Activated CD8-positive, alpha-beta memory T cell treated with anti-CD3 and anti-CD28 coated beads for 4 hours (primary cell): ENCODE data around the gene PRICKLE3.
"Not testable (repeated sequence)": the region's sequence is repeated elsewhere in the genome, so short reads cannot be mapped to it uniquely, and the experiment has no call there.

Experiments
- DNase-seq, 2 donors: peaks; one replicate each; pipeline ENCODE4 v3.0.0-alpha.2; 2020; ENCODE audit warnings: low read depth in 2 of 2

PRICKLE3 gene

DNA sequence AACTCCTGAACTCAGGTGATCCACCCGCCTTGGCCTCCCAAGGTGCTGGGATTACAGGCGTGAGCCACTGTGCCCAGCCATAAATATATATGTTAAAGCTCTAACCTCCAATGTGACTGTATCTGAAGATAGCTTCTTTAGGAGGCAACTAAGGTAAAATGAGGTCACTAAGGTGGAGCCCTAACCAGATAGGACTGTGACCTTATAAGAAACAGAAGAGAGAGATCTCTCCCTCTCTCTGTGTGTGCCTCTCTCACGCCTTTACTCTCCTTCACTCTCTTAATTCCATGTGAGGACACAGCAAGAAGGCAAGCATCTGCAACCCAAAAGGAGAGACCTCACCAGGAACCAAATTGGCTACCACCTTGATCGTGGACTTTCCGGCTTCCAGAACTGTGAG is 24.5 kb downstream of the PRICKLE3 start:
- no peak for DNase-seq

DNA sequence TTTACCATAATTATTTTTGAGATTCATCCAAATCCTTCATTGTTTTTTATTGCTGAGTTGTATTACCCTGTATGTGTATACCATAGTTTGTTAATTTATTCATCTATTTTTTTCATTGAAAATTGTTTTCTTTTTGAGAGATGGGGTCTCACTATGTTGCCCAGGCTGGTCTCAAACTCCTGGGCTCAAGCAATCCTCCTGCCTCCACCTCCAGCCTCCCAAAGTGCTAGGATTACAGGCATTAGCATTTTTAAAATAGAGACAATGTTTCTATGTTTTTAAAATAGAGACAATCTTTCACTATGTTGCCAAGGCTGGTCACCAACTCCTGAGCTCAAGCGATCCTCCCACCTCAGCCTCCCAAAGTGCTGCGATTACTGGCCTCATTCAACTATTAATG is 25.3 kb downstream of the PRICKLE3 start:
- no peak for DNase-seq

DNA sequence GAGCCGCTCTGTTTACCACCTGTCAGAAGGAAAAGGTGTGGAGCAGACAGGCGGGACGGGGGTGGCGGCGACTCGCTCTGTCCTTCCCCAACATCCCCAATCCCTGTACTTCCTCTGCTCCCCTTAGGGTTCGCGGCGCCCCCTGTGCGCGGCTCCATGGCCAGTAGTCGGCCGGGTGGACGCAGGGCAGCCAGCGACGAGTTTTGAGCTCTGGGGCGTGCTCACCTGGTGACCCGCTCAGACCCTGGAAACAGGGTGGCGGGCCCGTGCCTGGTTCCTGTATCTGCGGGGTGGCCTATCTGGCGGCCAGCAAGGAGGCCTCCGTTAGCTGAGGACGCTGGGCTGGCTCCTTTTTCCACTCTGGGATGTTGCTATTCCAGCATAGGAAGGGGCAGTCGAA is 29.0 kb downstream of the PRICKLE3 start:
- no peak for DNase-seq

DNA sequence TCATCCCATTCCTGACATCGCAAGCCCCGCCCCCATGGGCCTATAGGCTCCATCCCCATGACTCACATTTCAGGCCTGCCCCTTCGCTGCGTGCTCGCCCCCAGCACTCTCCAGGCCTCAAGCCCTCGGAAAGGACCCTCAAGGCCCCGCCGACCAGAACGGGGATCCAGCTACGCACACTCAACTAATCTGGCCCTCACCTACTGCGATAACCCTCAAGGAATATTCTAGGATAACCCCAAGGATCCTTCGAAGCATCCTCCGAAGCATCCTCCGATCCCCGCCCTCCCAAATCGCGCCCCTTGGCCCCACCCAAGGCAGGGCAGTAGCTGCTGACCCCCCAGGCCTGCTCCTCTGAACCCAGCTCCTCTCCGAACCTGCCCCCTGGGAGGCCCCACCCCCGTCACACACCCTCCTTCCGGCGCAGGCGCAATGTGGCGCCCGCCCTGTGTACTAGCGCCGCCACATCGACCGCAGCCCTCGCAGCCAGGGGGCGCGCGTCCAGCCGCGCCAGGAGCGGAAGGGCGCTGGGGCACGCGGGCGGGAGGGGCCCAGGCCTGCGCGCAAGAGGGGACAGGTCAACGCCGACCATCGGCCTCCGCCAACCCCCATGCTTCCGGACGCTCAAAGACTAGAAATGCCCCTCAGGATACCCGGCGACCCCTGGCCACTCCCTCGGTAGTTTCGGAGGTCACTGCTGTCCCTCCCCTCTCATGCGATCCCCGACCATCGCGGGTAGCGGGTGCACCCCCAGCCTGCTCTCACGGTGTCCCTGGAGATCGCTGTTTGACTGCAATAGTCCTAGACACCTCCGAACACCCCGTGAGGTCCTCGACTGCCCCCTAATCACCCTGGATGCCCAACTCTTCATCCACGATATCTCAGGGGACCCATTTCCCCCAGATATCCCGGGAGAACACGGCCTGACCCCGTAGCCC is 30.0 kb downstream of the PRICKLE3 start:
- DNase-seq = peak; percentile 63 to 69

DNA sequence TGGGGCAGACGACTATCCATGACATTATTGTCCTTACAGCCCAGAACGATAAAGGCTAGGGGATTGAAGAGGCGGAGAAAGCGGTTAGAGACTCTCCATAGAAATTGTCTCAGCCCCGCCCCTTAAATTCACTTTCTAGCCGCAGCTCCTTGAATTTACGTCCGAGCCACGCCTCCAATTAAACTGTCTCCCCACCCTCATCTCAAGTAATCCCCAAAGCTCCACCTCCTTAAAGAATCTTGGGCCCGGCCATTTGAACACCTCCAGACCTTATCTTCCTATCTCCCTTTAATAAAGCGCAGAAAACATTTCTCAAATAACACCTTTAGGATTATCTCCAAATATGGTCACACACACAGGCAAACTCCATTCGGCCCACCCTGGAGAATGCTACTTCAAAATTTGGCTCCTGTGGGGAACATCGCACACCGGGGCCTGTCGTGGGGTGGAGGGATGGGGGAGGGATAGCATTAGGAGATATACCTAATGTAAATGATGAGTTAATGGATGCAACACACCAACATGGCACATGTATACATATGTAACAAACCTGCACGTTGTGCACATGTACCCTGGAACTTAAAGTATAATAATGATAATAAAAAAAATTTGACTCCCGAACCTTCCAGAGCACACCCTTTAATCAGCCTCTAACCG is 30.8 kb downstream of the PRICKLE3 start:
- no peak for DNase-seq

DNA sequence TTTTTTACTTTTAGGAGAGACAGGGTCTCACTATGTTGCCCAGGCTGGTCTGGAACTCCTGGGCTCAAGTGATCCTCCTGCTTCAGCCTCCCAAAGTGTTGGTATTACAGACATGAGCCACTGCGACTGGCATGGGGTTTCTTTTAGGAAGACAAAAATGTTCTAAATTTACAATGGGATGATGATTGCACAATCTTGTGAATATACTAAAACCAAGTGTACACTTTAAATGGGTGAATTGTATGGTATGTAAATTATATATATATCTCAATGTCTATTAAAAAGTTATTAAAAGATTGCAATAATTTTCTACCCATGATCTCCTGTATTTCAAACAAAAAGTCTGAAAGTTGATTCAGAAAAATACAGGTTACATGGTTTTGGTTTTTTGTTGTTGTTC is 32.7 kb downstream of the PRICKLE3 start:
- DNase-seq = no peak

DNA sequence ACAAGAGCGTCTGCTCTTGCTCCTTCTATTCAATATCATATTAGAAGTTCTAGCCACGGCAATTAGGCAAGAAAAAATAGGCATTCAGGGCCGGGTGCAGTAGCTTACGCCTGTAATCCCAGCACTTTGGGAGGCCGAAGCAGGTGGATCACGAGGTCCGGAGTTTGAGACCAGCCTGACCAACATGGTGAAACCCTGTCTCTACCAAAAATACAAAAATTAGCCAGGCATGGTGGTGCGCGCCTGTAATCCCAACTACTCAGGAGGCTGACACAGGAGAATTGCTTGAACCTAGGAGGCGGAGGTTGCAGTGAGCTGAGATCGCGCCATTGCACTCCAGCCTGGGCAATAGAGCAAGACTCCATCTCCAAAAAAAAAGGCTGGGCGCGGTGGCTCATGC is 36.9 kb downstream of the PRICKLE3 start:
- DNase-seq = not testable (repeated sequence)

DNA sequence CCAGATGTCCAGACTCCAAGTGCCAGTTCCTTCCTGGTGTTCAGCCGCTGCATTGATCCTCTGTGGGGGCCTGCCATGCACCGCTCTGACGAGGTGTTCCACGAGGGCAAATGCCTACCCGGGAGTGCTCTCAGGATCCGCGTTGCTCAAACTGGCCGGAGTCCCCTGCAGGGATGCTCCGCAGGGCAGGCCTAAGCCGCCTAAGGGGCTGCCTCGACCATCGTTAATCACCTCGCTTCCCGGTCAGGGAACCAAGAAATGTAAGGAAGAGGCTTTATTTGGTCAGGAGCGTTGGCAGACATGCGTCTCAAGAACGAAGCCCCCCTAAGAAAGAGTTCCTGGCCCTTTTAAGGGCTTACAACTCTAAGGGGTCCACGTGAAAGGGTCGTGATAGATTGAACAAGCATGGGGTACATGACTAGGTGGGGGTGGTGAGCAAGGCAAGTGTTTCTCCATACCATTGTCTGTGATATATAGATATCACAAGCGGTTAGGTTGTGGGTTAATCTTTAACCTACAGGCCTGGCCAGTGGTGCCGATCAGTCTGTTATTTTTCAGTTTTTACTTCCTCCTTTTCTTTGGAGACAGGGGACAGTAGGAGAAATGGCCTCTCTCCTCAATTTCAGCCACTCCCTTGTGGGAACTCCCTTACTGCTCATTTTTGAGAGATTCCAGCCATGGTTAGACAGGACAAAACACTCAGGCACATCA is 37.6 kb downstream of the PRICKLE3 start:
- not testable (repeated sequence) for DNase-seq

DNA sequence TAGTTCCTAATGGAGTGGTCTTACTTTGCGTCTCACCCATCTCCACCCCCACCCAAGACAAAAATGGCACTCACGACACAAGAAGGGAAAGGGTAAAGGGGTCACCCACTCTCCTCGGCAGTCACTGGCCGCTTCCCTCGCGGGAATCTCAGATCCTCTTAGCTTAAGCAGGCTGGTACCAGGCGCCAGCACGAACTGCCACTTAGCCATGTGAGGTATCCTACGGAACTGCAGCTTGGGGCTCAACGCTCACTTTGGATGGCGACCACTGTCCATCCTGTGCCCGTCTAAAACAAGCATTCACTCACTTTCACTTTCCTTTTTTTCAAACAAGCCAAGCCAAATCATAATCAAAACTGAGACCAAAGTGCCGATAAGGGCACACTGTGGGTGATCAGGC is 38.2 kb downstream of the PRICKLE3 start:
- DNase-seq = no peak

DNA sequence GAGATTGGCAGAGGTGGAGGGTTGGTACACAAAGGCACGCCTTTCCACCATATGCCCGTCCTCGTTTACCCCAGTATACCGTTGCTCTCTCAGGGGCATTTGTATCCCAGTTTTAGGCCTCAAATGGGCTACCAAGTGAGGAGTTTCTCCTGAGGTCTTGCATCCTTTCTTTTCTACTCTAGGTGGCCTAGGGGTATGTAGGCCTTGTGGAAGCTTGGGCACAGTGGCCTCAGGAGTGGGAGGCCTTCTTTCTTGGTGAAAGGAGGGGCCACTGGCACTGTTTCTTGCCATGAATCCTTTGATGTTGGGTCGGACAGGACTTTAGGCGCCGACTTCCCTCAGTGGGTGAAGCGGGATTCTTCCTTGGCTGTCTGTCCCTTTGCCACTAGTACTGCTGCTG is 38.9 kb downstream of the PRICKLE3 start:
- DNase-seq = no peak

DNA sequence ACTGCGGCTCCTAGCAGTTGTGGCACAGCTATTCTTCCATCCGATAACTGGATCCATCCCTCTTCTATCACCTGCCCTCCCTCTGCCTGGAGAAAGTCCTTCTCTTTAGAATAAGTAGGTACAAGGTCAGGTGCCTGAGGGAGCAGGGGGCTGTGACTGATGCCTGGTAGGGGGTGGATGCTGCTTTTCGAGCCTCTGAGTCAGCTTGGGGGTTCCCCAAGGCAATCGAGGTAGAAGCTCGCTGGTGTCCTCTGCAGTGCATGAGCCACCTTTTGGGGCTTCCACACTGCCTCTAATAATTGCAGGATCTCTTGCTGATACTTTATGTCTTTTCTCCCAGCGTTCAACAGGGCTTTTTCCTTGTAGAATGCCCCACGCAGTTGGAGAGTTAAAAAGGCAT is 43.0 kb downstream of the PRICKLE3 start:
- DNase-seq = not testable (repeated sequence)

DNA sequence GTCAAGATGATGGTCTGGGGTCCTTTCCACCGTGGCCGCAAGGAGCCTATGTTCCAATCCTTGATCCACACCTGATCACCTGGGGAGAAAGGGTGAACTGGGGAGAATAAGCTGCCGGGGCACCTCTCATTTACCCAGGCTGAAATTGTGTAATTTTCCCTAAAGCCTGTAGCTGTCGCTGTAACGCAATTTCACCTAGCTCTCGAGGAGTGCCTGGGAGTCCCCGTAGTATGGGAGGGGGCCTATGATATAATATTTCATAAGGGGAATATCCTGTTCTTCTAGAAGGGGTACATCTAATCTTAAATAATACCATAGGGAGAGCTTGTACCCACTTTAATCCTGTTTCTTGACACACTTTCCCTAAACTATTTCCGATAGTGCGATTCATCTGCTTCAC is 43.9 kb downstream of the PRICKLE3 start:
- not testable (repeated sequence) for DNase-seq

DNA sequence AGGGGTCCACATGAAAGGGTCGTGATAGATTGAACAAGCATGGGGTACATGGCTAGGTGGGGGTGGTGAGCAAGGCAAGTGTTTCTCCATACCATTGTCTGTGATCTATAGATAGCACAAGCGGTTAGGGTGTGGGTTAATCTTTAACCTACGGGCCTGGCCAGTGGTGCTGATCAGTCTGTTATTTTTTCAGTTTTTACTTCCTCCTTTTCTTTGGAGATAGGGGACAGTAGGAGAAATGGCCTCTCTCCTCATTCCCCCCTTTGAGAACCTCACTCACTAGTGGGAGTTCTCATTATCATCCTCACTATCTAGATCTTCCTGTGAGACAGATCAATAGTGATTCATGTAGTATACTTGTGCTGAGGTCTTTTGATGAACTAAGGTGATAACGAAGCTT is 46.5 kb downstream of the PRICKLE3 start:
- no peak for DNase-seq

DNA sequence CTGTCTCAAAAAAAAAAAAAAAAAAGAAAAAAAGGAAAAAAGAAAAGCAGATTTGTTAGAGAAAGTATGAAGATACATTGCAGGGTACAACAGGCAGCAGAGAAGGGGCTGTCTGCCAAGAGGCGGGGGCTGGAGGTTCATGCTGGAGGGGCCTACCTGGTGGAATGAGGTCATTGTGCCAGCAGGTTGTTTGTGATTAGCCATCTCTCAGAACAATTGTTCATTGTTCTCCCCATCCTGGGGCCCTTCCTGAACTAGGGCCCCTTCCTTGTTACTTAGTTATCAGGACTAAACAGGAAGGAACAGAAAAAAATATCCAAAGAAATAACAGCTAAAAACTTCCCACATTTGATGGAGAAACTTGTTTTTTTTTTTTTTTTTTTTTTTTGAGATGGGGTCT is 48.7 kb downstream of the PRICKLE3 start:
- DNase-seq = no peak

DNA sequence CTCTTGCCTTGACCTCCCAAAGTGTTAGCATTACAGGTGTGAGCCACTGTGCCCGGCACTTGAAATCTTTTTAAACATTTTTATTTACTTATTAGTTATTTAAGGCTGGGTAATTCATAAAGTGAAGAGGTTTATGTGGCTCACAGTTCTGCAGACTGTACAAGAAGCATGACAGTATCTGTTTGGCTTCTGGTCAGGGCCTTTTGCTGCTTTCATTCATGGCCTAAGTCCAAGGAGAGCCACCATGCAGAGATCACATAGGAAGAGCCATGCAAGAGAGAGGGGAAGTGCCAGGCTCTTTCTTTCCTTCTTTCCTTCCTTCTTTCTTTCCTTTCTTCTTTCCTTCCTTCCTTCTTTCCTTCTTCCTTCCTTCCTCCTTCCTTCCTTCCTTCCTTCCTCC is 52.4 kb downstream of the PRICKLE3 start:
- no peak for DNase-seq

DNA sequence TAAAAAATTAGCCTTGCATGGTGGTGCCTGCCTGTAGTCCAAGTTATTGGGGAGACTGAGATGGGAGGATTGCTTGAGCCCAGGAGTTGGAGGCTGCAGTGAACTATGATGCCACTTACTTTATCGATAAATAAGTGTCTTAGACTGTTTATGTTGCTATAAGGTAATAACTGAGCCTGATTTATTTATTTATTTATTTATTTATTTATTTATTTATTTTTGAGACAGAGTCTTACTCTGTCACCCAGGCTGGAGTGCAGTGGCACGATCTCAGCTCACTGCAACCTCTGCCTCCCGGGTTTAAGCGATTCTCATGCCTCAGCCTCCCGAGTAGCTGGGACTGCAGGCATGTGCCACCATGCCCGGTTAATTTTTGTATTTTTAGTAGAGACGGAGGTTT is 53.9 kb downstream of the PRICKLE3 start:
- DNase-seq = not testable (repeated sequence)

DNA sequence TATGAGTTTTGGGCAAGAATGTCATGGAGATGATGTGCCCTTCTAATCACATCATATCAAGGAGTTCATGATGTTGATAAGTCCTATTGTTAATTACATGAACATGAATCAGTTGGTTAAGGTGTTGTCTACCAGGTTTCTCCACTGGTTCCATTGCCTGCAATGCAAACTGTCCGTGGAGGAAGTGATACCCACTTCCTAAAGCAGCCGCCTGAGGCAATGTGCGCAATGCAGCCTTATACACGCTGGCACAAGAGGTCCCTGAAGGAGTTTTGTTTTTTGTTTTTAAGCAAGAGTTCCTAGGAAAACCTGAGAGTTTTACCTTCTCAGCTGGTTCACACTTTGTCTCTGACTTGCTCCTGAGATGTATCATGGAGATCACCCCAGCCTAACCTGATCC is 56.7 kb downstream of the PRICKLE3 start:
- no peak for DNase-seq

DNA sequence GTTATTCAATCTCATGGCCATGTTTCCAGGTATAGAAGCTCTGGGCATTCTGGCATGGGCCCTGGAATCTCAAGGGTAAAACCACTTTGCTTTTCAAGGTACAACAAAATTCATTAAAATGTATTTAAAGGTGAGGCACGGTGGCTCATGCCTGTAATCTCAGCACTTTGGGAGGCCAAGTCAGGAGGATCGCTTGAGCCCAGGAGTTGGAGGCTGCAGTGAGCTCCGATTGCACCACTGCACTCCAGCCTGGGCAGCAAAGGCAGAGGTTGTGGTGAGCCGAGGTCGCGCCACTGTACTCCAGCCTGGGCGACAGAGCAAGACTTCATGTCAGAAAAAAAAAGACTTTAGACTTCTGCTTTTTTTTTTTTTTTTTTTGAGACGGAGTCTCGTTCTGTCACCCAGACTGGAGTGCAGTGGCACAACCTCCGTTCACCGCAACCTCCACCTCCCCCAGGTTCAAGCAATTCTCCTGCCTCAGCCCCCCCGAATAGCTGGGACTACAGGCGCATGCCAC is 58.4 kb downstream of the PRICKLE3 start:
- DNase-seq = not testable (repeated sequence)
